Sciatic nerve (tissue), 2 donors: ENCODE results near the gene CLDN9. TPM values are rescaled to one million over a fixed set of nuclear protein-coding genes. Genes with fewer than 3 reads are reported as not detected.
"Not testable (repeated sequence)": the region's sequence is repeated elsewhere in the genome, so short reads cannot be mapped to it uniquely, and the experiment has no call there.

Experiments
- ATAC-seq: fragments of 200-7000 bp; cut with Tn5 transposase; one replicate; pipeline ENCODE4 v1.9.1; 2020; ENCODE audit warnings: mild to moderate bottlenecking, moderate library complexity
- DNase-seq: peaks from one replicate; pipeline ENCODE4 v3.0.0-alpha.2; 2020; ENCODE audit warnings: low spot score
- intact Hi-C: fragments of 100-400 bp; cut with DNase I; formaldehyde crosslinking; loops from one replicate; pipeline ENCODE4 v1.14.2; 2022
- total RNA-seq: library from RNA; stranded (reverse); fragmentation: NEBNext Ultra II Directional; extraction: Animal tissue kit (Norgen Biotek cat#: 25700); gene quantifications from one replicate; pipeline ENCODE4 v1.2.1, GENCODE V29; 2021
- donor health status: DM: no; HTN: no; CAD: no.
- donor health status: DM: no; HTN: no; CAD: no.

CLDN9 gene
- total RNA-seq, 1 donor from 2014 or later: 0.53 TPM

DNA sequence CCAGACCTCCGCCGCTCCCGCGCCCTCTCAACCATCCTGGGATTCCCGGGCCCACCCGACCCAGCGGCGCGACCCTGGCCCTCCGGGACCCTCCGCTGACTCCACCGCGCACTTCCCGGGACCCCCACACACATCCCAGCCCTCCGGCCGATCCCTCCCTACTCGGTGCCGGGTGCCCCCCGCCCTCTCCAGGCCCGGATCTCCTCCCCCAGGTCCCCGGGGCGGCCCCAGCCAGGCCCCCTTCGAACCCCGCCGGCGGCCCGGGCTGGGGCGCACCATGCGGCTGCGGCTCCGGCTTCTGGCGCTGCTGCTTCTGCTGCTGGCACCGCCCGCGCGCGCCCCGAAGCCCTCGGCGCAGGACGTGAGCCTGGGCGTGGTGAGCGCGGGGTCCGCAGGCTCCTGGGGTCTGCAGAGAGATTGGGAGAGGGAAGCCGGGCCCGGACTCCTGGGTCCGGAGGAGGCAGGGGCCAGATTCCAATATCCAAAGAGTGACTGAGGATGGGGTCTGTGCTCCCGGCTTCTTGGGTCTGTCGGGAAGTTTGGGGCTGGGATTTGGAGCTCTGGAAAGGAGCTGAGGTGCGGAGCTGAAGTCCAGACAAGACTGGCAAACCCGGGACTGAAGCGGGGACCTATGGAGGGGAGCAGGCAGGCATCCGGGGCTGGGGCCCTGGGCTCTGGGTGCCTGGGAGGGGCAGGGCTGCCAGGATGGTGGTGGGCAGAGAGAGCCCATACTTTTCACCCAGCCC is 34.1 kb downstream of the CLDN9 start:
- ATAC-seq (peak; percentile 19), DNase-seq (no peak)
- intact Hi-C loops: no loop called here

DNA sequence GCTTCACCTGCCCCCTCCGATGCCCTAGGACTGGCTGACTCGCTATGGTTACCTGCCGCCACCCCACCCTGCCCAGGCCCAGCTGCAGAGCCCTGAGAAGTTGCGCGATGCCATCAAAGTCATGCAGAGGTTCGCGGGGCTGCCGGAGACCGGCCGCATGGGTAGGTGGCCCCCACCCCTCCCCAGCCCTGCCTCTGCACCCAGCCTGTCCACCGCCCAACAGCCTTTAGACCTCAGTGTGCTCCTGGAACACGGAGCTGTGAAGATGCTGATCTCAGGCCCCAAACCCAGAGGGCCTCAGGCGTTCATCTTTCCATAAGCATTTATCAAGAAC is 34.6 kb downstream of the CLDN9 start:
- no peak for DNase-seq
- no peak for ATAC-seq
- intact Hi-C loops: no loop called here

DNA sequence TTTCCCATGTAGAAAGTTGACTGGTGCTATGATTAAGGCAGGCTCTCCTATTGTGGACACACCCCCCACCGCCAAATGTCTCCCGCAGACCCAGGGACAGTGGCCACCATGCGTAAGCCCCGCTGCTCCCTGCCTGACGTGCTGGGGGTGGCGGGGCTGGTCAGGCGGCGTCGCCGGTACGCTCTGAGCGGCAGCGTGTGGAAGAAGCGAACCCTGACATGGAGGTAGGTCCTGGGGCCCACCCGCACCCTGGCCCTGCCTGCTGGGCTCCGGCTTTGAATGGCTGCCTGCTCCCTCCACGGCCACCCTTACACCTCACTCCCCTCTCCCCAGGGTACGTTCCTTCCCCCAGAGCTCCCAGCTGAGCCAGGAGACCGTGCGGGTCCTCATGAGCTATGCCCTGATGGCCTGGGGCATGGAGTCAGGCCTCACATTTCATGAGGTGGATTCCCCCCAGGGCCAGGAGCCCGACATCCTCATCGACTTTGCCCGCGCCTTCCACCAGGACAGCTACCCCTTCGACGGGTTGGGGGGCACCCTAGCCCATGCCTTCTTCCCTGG is 37.3 kb downstream of the CLDN9 start:
- intact Hi-C loops: loop anchor here (10.0 kb wide), 2 partner anchors 65 to 115 kb away; partner anchors contain the start of gene ZNF205
- ATAC-seq: no peak
- DNase-seq: no peak

GRCh38 chr16:3050487-3050886 is 37.8 kb downstream of the CLDN9 start:
- ATAC-seq (no peak), DNase-seq (no peak)
- intact Hi-C loops: loop anchor here (10.0 kb wide), 2 partner anchors 64 to 114 kb away; partner anchors contain the start of gene ZNF205

GRCh38 chr16:3051009-3051408 is 38.3 kb downstream of the CLDN9 start:
- ATAC-seq (no peak), DNase-seq (no peak)
- intact Hi-C loops: loop anchor here (10.0 kb wide), 2 partner anchors 64 to 114 kb away; partner anchors contain the start of gene ZNF205

DNA sequence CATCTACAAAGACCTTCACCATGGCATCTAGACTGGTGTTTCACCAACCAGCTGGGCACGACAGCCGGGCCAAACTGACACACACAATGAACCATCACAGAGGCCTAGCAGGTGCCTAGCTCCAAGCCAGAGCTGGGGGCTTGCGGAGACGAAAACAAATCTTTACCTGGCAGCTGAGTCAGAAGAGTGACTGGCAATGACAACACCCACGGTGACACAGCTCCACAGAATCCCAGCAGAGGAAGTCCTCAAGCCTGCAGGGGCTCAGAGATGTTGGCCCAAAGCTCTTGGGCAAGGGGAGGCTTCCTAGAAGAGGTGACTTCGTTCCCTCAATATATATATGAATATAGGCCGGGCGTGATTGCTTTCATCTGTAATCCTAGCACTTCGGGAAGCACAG is 38.8 kb downstream of the CLDN9 start:
- no peak for ATAC-seq
- no peak for DNase-seq
- intact Hi-C loops: loop anchor here (10.0 kb wide), 2 partner anchors 63 to 113 kb away; partner anchors contain the start of gene ZNF205

DNA sequence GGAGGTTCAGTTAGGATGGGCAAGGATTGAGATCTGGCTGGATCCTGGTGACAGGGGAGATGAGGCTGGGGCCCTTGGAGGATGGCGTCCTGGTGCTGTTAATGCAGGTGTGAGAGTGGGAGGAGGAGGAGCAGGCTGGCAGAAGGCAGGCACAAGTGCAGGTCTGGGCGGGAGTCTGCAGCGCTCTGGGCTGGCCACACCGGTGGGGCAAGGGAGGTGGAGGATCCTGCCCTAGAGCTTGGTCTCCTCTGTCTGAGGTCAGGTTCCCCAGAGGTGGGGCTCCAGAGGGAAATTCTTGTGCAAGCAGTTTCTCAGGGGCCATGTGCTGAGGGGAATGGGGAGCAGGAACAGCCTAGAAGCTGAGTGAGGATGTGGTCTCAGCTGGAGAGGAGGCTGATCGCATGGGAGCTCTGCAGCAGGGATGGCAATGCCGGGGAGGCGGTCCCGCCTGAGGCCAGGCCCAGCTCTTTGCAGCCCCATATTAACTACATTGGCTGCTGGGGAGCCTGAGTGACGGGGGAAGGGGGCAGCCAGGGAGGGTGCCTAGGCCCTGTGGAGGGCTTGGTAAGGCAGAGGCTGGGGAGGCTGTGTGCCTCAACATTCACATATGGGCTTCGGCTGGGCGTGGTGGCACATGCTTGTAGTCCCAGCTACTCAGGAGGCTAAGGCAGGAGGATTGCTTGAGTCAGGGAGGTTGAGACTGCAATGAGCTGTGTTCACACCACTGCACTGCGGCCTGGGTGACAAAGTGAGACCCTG is 40.0 kb downstream of the CLDN9 start:
- DNase-seq, ATAC-seq: not testable (repeated sequence)
- intact Hi-C loops: loop anchor here (10.0 kb wide), 2 partner anchors 62 to 112 kb away; partner anchors contain the start of gene ZNF205

DNA sequence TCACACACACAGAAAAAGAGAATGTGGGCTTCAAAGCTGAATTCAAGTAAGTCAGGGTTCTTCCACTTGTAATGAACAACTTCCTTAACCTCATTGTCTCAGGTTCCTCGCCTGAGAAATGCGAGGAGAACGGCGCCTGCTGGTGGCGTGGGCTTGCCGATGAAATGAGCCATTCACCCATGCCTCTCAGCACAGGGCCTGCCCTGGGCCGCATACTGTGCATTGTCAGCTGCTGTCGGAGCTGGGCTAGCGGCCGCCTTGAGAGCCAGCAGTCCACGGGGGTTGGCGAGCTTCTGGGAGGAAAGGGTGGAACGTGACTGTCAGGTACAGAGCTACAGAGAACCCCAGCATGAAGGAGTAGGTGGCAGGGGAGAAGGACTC is 40.6 kb downstream of the CLDN9 start:
- intact Hi-C loops: loop anchor here (10.0 kb wide), 2 partner anchors 61 to 111 kb away; partner anchors contain the start of gene ZNF205
- DNase-seq, ATAC-seq: not testable (repeated sequence)

DNA sequence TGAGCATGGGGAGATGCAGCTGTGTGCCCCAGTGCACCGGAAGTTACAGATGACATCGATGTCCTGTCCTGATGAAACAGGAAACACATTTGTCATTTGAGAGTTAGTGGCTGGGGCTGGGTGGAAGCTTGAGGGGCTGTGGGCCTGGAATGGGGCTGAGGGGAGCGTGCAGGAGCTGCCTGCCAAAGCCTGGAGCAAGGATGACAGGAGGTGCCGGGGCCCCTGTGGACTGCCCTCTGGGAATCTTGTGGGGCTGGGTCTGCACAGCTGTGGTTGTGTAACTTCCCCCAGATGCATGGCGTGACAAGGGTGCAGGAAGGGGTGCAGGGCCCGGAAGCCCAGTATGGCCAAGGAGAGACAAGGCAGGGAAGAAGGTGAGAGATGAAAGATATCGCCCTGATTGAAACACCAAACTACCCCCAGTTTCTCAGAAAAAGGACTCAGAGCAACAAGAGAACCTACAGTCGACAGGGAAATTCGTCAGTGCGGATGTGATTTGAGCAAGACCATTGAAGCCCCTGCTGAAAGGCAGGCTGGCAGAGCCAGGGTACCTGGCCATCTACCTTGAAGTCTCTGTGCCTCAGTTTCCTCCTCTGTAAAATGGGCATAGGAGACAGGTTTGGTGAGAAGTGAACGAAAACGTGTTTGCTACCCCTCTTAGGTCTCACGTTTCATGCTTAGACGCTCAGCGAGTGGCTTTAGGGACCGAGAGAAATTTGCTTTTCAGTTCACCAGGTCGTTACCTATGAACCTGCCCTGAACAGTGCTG is 42.4 kb downstream of the CLDN9 start:
- intact Hi-C loops: loop anchor here (10.0 kb wide), 2 partner anchors 60 to 110 kb away; partner anchors contain the start of gene ZNF205
- DNase-seq (no peak), ATAC-seq (no peak)

DNA sequence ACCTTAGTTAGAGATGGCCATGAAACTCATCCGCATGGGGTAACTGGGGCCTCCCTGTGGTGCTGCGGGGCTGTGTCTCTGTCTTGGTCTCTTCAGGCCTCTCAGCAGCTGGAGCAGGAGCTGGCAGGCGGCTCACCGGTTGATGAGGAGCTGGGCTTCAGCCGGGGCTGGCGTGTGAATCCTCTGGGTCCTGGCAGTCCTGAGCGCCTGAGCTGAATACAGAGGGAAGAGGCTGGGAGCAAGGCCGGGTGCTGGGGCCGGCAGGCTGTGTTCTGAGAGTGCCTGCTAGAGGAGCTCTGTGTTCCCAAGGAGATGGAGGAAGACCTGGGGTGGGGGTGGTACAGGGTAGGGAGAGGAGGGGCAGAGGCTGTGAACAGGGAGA is 43.0 kb downstream of the CLDN9 start:
- not testable (repeated sequence) for ATAC-seq, DNase-seq
- intact Hi-C loops: loop anchor here (10.0 kb wide), 2 partner anchors 59 to 109 kb away; partner anchors contain the start of gene ZNF205

GRCh38 chr16:3056336-3057180 is 43.8 kb downstream of the CLDN9 start:
- no peak for DNase-seq
- no peak for ATAC-seq
- intact Hi-C loops: loop anchor here (10.0 kb wide), 2 partner anchors 58 to 108 kb away; partner anchors contain the start of gene ZNF205

DNA sequence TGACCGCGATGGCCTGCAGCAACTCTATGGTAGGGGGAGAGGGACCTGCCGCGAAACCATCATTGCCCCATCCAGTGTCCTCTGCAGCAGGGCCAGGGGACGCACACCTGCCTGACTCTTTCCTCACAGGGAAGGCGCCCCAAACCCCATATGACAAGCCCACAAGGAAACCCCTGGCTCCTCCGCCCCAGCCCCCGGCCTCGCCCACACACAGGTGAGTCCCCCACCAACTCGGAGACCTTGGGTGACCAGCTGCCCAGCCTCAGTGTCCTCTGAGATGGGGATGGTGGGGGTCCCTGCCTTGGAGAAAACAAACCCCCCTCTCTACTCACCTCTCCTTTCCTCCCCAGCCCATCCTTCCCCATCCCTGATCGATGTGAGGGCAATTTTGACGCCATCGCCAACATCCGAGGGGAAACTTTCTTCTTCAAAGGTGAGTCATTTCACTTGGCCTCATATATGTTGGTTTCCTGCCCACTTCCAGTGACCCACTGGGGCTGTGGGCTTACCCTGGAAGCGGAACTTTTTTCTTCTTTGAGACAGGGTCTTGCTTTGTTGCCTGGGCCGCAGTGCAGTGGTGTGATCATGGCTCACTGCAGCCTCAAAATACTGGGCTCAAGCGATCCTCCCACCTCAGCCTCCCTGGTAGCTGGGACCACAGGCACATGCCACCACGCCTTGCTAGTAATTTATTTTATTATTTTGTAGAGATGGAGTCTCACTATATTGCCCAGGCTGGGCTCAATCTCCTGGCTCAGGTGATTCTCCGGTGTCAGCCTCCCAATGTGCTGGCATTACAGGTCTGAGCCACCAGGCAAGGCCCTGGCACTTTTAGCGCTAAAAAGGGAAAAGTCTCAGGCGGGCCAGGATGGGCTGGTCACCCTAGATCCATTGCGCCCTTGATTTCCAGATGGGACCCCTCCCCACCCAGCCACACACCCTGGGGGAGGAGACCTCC is 44.7 kb downstream of the CLDN9 start:
- intact Hi-C loops: loop anchor here (10.0 kb wide), 2 partner anchors 57 to 107 kb away; partner anchors contain the start of gene ZNF205
- no peak for ATAC-seq
- no peak for DNase-seq

GRCh38 chr16:3058139-3059030 is 45.7 kb downstream of the CLDN9 start:
- ATAC-seq: peak; percentile 13
- DNase-seq: no peak
- intact Hi-C loops: loop anchor here (10.0 kb wide), 2 partner anchors 56 to 106 kb away; partner anchors contain the start of gene ZNF205

GRCh38 chr16:3059041-3059722 is 46.5 kb downstream of the CLDN9 start:
- ATAC-seq (peak; percentile 92), DNase-seq (peak; percentile 91)
- intact Hi-C loops: loop anchor here (10.0 kb wide), 2 partner anchors 56 to 106 kb away; partner anchors contain the start of gene ZNF205

- intact Hi-C loops: loop anchor here (10.0 kb wide), 2 partner anchors 55 to 105 kb away; partner anchors contain the start of gene ZNF205
- DNase-seq (no peak), ATAC-seq (peak; percentile 5)
Observed at GRCh38 chr16:3059723-3060242, 47.1 kb downstream of the CLDN9 start.
